ENCODE measurements around the gene GAL3ST2.
"Not testable (repeated sequence)": the region's sequence is repeated elsewhere in the genome, so short reads cannot be mapped to it uniquely, and the experiment has no call there.

Gene GAL3ST2

GRCh38 chr2:241795021-241795999, 18.7 kb downstream of the GAL3ST2 start:
- no peak for DNase-seq (ENCODE audit: low read depth, low spot score)

- no peak for DNase-seq (ENCODE audit: low read depth, low spot score)
Observed at GRCh38 chr2:241796209-241796608, 19.6 kb downstream of the GAL3ST2 start.

- DNase-seq (ENCODE audit: low read depth, low spot score) = no peak
Observed at GRCh38 chr2:241796610-241797138, 20.1 kb downstream of the GAL3ST2 start.

- no peak for DNase-seq (ENCODE audit: low read depth, low spot score)
Observed at GRCh38 chr2:241797441-241798080, 20.9 kb downstream of the GAL3ST2 start.

- no peak for DNase-seq (ENCODE audit: low read depth, low spot score)
Observed at GRCh38 chr2:241798081-241798630, 21.5 kb downstream of the GAL3ST2 start.

- DNase-seq (ENCODE audit: low read depth, low spot score) = no peak
Observed at GRCh38 chr2:241798631-241799521, 22.3 kb downstream of the GAL3ST2 start.

GRCh38 chr2:241799522-241800197, 23.0 kb downstream of the GAL3ST2 start:
- DNase-seq (ENCODE audit: low read depth, low spot score) = no peak

- not testable (repeated sequence) for DNase-seq (ENCODE audit: low read depth, low spot score)
Observed at GRCh38 chr2:241800198-241800903, 23.7 kb downstream of the GAL3ST2 start.

- no peak for DNase-seq (ENCODE audit: low read depth, low spot score)
Observed at GRCh38 chr2:241801611-241802420, 25.2 kb downstream of the GAL3ST2 start.

- DNase-seq (ENCODE audit: low read depth, low spot score) = no peak
Observed at GRCh38 chr2:241802421-241803318, 26.0 kb downstream of the GAL3ST2 start.

- DNase-seq (ENCODE audit: low read depth, low spot score) = no peak
Observed at GRCh38 chr2:241803387-241804325, 27.0 kb downstream of the GAL3ST2 start.

- no peak for DNase-seq (ENCODE audit: low read depth, low spot score)
Observed at GRCh38 chr2:241804326-241805229, 28.0 kb downstream of the GAL3ST2 start.

GRCh38 chr2:241806217-241806616, 29.6 kb downstream of the GAL3ST2 start:
- not testable (repeated sequence) for DNase-seq (ENCODE audit: low read depth, low spot score)

GRCh38 chr2:241808051-241808720, 31.6 kb downstream of the GAL3ST2 start:
- no peak for DNase-seq (ENCODE audit: low read depth, low spot score)

GRCh38 chr2:241808721-241809382, 32.2 kb downstream of the GAL3ST2 start, which contains the start of gene NEU4:
Gene NEU4 (plus strand): TSS chr2:241809193. CDS start chr2:241814485, 5,292 bp downstream.
- no peak for DNase-seq (ENCODE audit: low read depth, low spot score)
